Measurements from ENCODE around the gene NPM3.

GRCh38 chr10:101797403-101798059 is 14.3 kb upstream of the NPM3 start:
- TF ChIP-seq POLR2A (IDR thresholded peaks at IDR 0.05; ENCODE audit: low read depth) (no peak), CTCF (IDR thresholded peaks at IDR 0.05) (no peak), POLR2AphosphoS5 (IDR thresholded peaks at IDR 0.05) (no peak)
